ENCODE data around the gene GPATCH2. TPM values are rescaled to one million over a fixed set of nuclear protein-coding genes. Genes with fewer than 3 reads are reported as not detected.

Gene GPATCH2
- total and polyA plus RNA-seq, 10 of the 15 experiments (the other 5 are each of a cell fraction or from before 2014, with no cell fraction given), result 3.2 to 12.2 (median 5.4) TPM

- TF ChIP-seq, protein P1, sequence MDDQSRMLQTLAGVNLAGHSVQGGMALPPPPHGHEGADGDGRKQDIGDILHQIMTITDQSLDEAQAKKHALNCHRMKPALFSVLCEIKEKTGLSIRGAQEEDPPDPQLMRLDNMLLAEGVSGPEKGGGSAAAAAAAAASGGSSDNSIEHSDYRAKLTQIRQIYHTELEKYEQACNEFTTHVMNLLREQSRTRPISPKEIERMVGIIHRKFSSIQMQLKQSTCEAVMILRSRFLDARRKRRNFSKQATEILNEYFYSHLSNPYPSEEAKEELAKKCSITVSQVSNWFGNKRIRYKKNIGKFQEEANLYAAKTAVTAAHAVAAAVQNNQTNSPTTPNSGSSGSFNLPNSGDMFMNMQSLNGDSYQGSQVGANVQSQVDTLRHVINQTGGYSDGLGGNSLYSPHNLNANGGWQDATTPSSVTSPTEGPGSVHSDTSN (IDR thresholded peaks at IDR 0.05; ENCODE audit: insufficient replicate concordance, low read depth, low read length), result peak; percentile 63
- TF ChIP-seq ETV6 (conservative IDR thresholded peaks at IDR 0.05 in 1 of 2, IDR thresholded peaks at IDR 0.05 in 1 of 2; ENCODE audit: borderline replicate concordance in 1 of 2, low read depth in 1 of 2) (peak in 1 of 2 experiments; percentile 47; a peak in 1 of 4 replicates), RELA (IDR thresholded peaks at IDR 0.05; ENCODE audit: borderline replicate concordance, partially characterized antibody) (no peak)
Measured at GRCh38 chr1:217620814-217621213, 10.1 kb downstream of the GPATCH2 start (continued).

GRCh38 chr1:217617126-217617525 is 13.8 kb downstream of the GPATCH2 start:
- Histone ChIP-seq H3K9me3 (replicated peaks; ENCODE audit: control insufficient read depth, insufficient read depth, low read length) (no peaks in the 10 kb centered on the region), H4K20me1 (ENCODE audit: control insufficient read depth, insufficient read depth) (no peaks in the 10 kb centered on the region), H2AFZ (ENCODE audit: control insufficient read depth, low read depth, low read length) (no peak overlapping the region), H3K79me2 (ENCODE audit: control insufficient read depth, insufficient read depth, low read length) (peaks cover 2% of the 10 kb centered on the region), H3K4me1 (ENCODE audit: control insufficient read depth, insufficient read depth, low read length) (peaks cover 11% of the 10 kb centered on the region), H3K4me3 (no peak overlapping the region), H3K4me2 (ENCODE audit: control insufficient read depth, insufficient read depth) (no peak overlapping the region), H3K27ac (ENCODE audit: control insufficient read depth, insufficient read depth) (no peak overlapping the region), H3K27me3 (replicated peaks in 1 of 2; ENCODE audit: control insufficient read depth in 2 of 2, insufficient read depth in 2 of 2, low read length in 1 of 2) (no peaks in the 10 kb centered on the region), H3K36me3 (ENCODE audit: control insufficient read depth in 2 of 2, insufficient read depth in 2 of 2, low read length in 1 of 2) (peaks cover 0 to 5% of the 10 kb centered on the region in 2 experiments; a peak in 1 of 4 replicates), H3K9ac (ENCODE audit: control insufficient read depth, insufficient read depth, low read length) (no peak overlapping the region)
- ChIA-PET CTCF (interaction anchor here (0.6 kb wide), 1 partner anchor 35 kb away, joined by 3 read pairs; no protein-coding TSS in a partner anchor), SMC1A (ENCODE audit: uncharacterized antibody, unreplicated experiment) (no interaction called here), RAD21 (ENCODE audit: unreplicated experiment) (no interaction called here), POLR2A (interaction anchor here (1.1 kb wide), 1 partner anchor 14 kb away, joined by 3 read pairs; the partner anchor contains the start of genes GPATCH2 and SPATA17)
- FAIRE-seq (no peak), DNase-seq (ENCODE audit: low read depth, low spot score) (no peak), ATAC-seq (no peak)
- in situ Hi-C loops (cut with MboI) (no loop called here), intact Hi-C loops (cut with micrococcal nuclease; ENCODE audit: unreplicated experiment) (no loop called here)
- BruUV-seq (replicated peaks), result no TSS peak
- 100% methylated on average over 1 of the region's 1 CpG for WGBS (ENCODE audit: insufficient coverage, insufficient replicate concordance, low lambda C conversion rate, missing lambda C conversion rate)
- TF ChIP-seq RB1 (IDR thresholded peaks at IDR 0.05; ENCODE audit: borderline replicate concordance), result no peak
- TF ChIP-seq RUNX3 (IDR thresholded peaks at IDR 0.05; ENCODE audit: low read length), result no peak
- no peak for TF ChIP-seq ZBTB33 (IDR thresholded peaks at IDR 0.05)
- TF ChIP-seq SMAD1 (IDR thresholded peaks at IDR 0.05; ENCODE audit: low read depth, partially characterized antibody), result no peak
- TF ChIP-seq NFYB (IDR thresholded peaks at IDR 0.05; ENCODE audit: insufficient read depth, low read depth, low read length), result no peak
- TF ChIP-seq MYB (IDR thresholded peaks at IDR 0.05; ENCODE audit: borderline replicate concordance, low read depth, low read length), result no peak
- TF ChIP-seq, protein P2, sequence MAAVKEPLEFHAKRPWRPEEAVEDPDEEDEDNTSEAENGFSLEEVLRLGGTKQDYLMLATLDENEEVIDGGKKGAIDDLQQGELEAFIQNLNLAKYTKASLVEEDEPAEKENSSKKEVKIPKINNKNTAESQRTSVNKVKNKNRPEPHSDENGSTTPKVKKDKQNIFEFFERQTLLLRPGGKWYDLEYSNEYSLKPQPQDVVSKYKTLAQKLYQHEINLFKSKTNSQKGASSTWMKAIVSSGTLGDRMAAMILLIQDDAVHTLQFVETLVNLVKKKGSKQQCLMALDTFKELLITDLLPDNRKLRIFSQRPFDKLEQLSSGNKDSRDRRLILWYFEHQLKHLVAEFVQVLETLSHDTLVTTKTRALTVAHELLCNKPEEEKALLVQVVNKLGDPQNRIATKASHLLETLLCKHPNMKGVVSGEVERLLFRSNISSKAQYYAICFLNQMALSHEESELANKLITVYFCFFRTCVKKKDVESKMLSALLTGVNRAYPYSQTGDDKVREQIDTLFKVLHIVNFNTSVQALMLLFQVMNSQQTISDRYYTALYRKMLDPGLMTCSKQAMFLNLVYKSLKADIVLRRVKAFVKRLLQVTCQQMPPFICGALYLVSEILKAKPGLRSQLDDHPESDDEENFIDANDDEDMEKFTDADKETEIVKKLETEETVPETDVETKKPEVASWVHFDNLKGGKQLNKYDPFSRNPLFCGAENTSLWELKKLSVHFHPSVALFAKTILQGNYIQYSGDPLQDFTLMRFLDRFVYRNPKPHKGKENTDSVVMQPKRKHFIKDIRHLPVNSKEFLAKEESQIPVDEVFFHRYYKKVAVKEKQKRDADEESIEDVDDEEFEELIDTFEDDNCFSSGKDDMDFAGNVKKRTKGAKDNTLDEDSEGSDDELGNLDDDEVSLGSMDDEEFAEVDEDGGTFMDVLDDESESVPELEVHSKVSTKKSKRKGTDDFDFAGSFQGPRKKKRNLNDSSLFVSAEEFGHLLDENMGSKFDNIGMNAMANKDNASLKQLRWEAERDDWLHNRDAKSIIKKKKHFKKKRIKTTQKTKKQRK (IDR thresholded peaks at IDR 0.05; ENCODE audit: low read depth, low read length), result no peak
- no peak for TF ChIP-seq MEF2A (IDR thresholded peaks at IDR 0.05; ENCODE audit: insufficient read depth, low read depth, low read length)
- no peak for TF ChIP-seq HDAC2 (IDR thresholded peaks at IDR 0.05)
- no peak for TF ChIP-seq CREB1 (IDR thresholded peaks at IDR 0.05; ENCODE audit: low read depth)
- TF ChIP-seq DPF2 (IDR thresholded peaks at IDR 0.05), result no peak
- TF ChIP-seq, protein P3, sequence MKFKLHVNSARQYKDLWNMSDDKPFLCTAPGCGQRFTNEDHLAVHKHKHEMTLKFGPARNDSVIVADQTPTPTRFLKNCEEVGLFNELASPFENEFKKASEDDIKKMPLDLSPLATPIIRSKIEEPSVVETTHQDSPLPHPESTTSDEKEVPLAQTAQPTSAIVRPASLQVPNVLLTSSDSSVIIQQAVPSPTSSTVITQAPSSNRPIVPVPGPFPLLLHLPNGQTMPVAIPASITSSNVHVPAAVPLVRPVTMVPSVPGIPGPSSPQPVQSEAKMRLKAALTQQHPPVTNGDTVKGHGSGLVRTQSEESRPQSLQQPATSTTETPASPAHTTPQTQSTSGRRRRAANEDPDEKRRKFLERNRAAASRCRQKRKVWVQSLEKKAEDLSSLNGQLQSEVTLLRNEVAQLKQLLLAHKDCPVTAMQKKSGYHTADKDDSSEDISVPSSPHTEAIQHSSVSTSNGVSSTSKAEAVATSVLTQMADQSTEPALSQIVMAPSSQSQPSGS (IDR thresholded peaks at IDR 0.05; ENCODE audit: low read length), result no peak
- no peak for TF ChIP-seq HCFC1 (IDR thresholded peaks at IDR 0.05; ENCODE audit: low read length)

Measured in GM12878 (cell line).